Measurements from ENCODE around the gene CXXC4.
A peak's percentile ranks its signal among the peaks of the same experiment; 100 is the strongest.

CXXC4 gene

DNA sequence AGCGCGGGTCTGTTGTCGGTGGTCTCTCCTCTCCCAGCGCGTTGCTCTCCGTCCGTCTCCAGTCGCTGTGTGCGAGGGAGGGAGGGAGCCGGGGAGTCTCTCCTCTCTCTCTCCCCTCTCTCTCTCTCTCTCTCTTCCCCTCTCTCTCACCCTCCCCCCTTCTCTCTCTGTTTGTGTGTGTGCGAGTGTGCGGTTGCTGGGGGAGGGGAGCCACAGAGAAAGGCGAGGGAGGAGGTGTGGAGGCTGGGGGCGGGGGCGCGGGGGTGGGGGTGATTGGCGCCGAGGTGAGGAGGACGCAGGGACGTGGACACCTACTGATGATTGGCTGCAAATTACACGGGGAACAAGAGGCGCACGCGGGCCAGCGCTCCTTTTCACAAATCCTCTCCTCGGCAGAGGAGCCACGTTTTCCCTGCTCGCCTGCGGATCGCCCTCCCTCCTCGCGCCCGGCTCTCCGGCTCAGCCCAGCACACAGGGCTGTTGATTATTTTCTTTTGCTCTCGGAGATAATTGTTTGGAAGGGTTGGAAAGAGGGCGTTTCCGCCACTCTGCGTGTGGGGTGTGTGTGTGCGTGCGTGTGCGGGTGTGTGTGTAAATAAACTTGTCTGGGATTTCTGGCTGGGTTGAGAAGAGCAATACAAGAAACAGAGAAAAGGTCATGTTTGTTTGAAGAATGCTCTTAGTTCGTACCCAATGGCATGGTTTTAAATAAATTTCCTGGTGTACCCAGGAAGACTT is at the start of gene CXXC4:
Gene CXXC4, minus strand, starts transcription at position 73 of the 738 bp plus-strand sequence. CDS start 3,092 bp downstream, outside the sequence.
- peak; percentile 65 for DNase-seq (ENCODE audit: low spot score)

DNA sequence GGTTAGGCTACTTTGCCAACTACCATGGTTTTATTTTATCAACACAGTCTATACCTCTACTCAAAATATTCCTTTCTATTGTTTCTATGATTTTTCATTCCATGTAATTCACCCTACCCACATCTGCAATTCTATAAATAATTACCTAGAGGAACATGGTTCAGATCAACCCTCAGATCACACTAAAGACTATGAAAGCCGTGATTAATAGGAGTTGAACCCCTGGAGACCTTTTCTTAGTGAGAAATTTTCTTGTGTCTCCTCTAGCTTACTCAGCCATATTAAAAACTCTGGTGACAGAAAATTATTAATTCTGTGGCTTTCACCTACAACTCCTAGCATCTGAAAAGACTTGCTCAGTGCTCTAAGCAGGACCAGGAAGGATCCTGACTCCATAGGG is 38.5 kb upstream of the CXXC4 start:
- DNase-seq (ENCODE audit: low spot score) = no peak

DNA sequence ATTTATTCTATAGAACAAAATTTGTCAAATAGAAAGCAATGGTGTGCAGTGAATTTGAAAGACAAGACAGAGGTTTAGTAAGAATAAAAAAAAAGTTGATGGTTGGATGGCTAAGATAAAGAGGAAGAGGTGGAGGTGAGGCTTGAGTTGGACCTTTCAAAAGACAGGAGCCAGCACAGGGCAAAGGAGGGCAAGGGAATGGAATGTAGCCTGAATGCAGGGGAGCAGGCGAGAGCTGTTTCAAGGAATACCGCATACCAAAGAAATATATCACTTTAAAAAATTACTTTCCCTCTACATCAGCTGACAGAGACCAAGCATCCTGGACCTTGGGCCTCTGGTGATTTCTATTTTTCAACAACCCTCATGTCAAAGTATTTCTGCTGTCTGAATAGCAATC is 38.0 kb upstream of the CXXC4 start:
- DNase-seq (ENCODE audit: low spot score) = no peak

DNA sequence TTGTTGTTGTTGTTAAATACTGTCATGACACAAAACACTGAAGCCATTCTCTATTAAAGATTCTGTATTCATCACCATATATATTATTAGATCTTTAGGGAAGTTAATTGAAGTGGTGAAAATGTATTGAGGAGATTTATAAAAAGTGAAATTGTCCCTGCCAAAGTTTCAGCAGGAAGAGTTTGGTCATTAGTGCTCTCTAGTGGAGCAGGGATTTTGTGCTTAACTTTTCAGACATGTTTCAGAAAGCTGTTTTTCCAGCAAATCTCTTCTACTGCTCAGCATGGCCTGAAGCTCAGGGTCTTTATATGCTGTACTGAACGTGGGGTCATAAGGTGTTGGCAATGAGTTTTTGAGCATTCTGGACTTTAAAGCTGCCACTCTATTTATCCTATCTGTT is 36.7 kb upstream of the CXXC4 start:
- DNase-seq (ENCODE audit: low spot score) = no peak

DNA sequence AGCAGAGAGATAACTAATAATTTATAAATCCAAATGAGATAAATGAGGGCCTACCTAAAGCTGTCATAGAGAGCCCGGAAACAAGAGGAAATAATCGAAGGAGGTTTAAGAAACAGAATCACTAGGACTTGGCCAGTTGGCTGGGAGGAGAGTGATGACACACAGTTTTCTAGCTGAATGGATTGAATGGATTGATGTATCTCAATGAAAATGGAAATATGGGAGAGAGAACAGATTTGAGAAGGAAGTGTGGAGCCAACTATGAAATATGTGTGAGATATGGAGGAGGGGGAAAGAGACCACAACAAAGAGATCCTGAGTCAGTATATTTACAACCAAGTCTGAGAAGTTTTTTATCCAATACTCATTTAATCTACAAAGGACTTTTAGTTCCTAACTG is 35.7 kb upstream of the CXXC4 start:
- no peak for DNase-seq (ENCODE audit: low spot score)

DNA sequence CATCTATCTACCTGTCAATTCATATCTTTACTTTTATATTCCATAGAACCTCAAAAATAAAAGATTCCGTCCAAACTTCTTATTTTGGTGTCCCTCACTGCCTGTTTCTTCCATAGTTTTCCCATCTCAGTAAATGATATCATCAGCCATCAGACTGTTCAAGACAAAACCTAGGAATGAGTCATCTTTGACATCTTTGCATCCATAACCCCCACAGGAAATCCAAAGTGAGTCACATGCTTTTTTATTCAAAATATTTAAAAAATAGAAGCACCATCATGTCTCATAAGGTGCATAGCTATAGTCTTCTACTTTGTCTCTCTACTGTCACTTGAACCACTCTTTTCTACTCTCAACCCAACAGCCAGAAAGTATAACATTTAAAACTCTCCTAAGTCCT is 29.9 kb upstream of the CXXC4 start:
- DNase-seq (ENCODE audit: low spot score) = no peak

DNA sequence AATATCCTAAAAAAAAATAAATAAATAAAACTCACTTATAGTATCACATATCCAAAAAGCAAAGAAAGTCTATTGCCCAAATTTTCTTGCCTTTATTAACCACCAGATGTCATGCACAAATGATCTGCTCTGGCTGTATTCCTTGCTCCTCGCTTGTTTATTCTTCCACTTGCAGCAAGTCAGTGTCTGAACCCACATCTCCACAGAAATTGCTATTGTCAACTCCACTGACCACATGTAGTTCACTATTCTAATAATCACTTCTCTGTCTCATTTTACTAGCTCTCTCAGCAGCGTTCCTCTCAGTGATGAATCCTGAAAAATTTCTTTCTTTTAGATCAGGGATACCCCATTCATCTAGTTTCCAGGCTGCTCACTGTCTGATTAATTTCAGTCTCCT is 29.3 kb upstream of the CXXC4 start:
- no peak for DNase-seq (ENCODE audit: low spot score)

DNA sequence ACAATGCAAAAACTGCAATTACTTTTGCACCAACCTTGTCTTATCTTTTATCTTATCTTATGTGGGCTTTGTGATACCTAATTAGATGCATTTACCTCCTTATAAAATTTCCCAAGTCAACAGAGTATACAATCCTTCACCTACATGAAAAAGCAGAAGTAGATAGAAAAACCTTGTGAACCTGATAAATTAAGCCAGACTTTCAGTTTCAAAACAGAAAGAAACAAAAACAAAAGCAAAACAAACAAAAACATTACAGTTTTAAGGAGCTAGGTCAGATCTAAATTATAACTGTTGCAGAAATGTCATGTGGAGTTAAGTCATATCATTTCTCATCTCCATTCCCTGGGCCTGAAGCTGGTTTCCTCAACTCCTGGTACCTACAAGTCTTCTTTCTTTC is 24.9 kb upstream of the CXXC4 start:
- DNase-seq (ENCODE audit: low spot score) = no peak

DNA sequence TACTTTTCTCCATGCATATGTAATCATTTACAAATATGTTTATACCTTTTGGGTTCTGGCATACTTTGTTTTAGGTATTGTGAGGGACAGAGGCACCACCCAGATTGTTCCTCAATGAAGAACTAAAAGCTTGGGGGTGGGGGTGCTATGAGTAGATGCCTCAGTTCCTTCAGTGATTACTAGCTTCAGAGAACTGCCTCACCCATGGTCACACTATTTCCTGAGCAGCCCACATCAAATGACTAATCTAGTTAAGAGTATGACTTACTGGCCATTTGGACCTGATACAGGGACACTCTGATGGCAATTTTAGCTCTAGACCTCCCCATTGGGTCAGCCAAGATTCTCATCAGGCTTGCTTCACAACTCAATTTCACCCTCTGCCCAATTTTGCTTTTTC is 22.2 kb upstream of the CXXC4 start:
- DNase-seq (ENCODE audit: low spot score) = no peak

DNA sequence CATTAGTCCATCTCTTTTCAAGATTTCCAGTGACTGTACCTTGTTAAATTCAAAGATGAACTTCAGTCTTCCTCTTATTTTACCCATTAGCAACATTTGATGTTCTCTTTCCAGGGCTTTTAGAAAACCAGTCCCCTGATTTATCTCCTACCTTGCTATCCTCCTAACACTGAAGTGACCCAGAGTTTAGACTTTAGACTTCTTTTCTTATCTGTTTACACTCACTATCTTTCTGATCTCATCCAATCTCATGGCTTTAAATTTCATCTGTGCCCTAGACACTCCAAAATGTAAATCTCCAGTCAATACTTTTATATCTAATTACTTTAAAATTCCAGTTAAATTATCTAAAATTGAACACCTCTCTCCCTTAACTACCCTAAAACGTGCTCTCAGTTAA is 13.5 kb upstream of the CXXC4 start:
- no peak for DNase-seq (ENCODE audit: low spot score)

DNA sequence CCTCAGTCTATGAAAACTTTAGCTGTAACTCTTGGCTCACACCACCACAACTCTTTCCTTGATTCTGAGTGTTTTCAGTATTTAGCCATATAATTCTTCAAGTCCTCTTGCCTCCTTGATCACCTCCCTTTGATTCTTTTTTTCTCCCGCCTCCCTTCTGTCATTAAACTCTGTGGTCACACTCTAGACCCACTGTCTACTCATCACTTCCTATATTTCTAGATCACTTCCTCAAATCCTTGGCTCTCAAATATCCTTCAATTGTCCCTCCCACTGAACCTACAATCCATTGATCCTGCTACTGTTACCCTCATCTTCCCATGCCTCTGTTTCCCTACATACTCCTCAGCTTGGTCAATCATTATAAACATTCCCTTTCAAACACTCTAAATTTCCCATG is 12.4 kb upstream of the CXXC4 start:
- DNase-seq (ENCODE audit: low spot score) = no peak

DNA sequence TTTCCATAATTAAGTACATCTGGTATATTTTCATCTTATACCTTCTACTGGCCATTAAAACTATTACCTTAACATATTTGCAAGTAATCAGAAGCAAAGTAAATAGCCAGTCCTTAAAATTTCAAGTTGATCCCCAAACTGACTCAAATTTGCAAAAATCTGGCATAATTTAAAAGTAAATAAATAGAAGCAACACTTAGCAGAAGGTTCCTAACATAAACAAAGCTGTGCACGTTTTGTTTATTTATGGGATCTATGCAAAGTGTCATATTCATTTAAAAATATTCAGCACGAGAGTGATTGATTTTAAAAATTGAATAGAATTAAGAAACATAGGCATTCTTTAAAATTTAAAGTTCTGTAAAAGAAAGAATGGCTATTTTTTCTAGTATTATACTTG is 9.8 kb upstream of the CXXC4 start:
- DNase-seq (ENCODE audit: low spot score) = no peak

DNA sequence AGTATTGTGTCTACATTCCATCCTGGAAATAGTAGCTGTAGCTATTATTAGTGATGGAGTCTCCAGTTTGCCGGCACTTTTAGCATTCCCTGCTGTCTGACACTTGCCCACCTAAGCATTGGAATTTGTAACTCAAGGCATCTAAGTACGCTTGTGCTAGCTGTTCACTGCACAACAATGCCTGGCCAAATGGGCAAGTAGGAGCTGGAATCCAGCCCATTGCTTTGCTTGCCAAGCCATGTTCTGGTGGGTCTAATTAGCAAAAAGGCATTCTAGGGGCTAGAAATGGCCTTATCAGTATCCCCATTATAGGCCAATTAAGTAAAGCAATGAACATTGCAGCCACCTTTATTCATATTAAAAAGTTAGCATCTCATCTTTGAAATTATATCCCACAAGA is 7.8 kb upstream of the CXXC4 start:
- no peak for DNase-seq (ENCODE audit: low spot score)

DNA sequence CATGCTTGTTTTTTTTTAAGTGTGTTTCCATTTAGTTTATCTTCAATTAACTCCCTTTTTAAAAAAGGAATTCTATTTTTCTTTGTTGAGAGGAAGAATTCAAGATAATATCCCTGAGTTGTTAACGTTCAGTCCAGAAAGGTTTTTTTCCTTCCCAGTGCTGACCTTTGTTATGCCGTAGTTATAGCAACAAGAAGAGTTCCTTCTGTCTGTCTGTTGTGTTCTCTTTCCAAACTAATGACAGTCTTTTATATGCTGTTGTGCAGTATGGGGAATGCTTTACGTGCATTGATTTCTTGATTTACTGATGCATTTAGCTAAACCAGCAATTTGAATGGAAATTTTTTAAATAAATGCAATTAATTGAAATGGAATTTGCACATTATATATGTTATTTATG is 6.6 kb upstream of the CXXC4 start:
- DNase-seq (ENCODE audit: low spot score) = no peak

DNA sequence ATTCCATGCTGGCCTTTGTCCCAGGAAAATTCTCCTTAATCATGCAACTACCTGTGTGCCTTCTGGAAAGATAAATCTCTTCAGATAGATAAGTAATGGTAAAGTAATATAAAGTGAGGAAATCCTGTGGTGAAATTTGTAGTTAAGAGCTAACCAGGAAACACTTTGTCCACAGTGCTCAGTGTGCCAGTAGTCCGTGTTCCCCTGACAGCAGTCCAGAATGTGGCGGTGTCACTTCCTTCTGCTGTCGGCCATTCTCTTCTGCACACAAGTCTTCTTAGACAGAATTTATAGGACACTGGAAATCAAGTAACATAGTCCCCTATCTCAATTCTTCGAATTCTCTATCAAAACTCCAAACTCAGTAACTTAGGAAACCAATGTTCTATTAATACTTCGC is 5.7 kb upstream of the CXXC4 start:
- DNase-seq (ENCODE audit: low spot score) = no peak

DNA sequence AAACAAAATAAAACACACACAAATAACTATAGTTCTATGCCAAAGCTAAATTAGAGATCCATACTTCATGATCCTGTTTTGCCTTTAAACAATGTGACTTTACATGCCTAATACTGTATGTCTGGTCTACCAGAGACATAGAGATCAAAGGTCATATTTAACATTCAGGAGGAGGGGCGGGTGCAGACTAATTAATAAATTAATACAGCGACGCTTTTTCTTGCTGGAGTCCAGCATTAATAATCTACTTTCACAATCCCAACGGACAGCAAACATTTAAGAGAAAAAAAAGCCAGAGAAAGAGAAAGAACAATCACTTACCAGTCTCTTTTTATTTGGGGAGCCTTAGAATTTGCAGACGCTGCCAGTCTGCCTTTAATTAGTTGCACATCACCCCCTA is 509 bp downstream of the CXXC4 start:
- no peak for DNase-seq (ENCODE audit: low spot score)

DNA sequence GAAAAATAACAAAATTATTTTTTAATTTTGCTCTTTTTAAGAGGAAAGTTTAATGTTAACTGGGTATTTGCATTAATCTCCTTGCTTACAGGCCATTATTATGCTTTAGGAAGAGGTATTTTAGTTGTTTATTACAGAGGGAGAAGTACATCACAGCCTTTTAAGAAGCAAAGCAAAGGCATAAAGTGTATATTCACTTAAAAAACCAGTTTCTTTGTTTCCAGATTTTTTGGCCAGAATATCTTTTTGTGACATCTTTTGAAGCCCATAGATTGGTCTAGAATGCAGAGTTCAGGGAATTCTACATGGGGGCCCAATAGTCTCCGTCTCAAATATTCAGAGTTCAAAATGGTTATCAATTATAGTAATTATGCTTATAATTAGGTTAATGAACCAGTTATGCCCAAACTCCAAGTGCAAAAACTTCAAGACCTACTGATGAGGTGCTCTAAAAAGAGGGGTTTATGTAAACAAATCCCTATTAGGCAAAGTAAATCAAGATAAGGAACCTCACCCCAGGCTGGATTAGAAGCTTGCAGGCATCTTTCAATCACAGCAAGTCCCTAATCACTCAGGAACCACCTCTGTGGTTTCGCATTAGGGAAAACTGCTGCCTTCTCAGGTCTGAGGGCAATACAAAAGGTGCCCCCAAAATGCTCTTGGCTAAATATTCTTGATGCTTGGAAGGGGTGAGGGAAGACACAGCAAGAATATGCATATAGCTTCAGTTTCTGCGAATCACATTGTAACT is 1.4 kb downstream of the CXXC4 start:
- no peak for DNase-seq (ENCODE audit: low spot score)

DNA sequence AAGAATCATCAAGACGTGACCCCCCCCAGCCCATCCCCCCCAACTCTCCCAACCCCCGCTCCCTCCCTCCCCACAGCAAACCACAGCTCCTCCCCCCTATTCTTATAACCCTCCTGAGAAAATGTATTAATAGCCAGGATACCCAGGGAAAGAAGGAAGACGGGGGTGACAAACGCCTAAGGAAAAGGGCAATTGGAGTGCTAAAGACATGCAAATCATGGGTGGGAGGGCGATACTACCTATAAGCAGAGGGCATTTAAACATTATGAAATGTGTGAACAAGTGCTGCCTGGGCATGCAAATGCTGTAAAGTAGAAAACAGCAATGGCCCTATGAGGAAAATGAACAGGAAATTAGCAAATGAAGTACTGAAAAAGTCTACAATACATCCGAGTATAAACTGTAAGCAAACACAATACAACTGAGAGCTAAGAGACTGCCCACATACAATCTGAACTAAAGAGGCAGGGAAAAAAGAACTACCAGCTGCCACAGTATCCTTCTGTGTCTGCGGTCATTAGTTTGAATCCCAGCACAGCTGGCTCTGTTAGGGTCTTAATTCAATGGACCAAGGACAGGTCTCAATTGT is 2.4 kb downstream of the CXXC4 start:
- DNase-seq (ENCODE audit: low spot score) = no peak

DNA sequence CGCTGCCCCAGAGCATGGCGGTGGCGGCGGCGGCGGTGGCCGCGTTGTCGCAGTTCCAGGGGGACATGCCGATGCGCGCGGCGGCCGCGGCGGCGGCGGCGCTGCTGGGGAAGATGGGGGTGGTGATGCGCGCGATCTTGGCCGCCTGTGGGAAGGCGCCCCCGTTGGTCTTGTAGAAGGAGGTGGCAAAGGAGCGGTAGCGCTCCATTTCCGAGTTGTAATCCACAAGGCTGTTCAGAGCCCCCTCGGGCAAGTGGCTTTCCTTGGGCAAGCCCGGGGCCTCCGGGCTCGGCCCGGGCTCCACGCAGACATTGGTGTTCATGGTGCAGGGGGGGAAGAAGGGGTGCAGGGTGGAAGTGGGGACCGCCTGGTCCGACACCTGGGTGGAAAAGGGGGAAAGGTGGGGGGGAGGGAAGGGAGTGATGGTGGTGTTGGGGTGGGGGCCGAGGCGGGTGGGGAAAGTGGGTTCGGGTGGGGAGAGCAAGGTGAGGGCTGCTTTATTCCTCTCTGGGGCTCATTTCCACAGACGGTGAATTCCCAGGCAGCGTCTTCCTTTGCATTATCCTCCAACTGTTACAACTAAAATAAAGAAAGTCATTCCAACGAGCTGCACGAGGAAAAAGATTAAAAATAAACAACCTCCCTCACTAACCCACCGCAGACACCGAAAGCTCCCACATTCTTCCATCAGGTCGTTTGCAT is 3.1 kb downstream of the CXXC4 start:
- DNase-seq (ENCODE audit: low spot score) = peak; percentile 30

DNA sequence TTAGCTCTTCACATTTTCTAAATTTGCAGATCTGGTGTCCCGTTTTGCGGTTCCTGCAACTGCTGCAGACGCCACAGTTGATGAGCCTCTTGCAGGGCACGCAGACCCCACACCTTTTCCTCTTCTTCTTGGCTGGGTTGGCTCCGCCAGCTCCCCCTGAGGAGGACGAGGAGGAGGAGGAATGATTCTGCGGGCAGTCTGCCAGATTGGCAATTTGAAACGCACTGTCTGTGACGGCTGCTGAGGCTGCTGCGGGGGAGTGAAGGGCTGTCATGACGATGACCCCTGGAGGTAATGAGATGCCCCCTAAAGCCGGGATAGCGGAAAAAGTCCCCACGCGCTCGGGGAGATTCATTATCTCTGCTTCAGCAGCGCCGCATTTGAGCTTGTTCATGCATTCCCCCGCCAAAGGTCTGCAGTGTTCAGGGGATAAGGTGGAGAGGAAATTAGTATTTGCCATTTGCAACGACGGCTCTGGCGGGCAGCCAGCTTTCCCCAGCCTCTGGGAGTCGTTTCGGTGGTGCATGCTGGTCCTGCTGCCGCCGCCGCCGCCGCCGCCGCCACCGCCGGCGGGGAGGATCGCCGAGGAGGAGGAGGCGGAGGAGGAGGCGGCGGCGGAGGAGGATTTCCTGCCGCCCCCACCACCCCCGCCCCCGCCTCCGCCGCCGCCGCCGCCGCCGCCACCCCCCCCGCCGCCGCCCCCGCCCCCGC is 3.8 kb downstream of the CXXC4 start:
- peak; percentile 53 for DNase-seq (ENCODE audit: low spot score)

DNA sequence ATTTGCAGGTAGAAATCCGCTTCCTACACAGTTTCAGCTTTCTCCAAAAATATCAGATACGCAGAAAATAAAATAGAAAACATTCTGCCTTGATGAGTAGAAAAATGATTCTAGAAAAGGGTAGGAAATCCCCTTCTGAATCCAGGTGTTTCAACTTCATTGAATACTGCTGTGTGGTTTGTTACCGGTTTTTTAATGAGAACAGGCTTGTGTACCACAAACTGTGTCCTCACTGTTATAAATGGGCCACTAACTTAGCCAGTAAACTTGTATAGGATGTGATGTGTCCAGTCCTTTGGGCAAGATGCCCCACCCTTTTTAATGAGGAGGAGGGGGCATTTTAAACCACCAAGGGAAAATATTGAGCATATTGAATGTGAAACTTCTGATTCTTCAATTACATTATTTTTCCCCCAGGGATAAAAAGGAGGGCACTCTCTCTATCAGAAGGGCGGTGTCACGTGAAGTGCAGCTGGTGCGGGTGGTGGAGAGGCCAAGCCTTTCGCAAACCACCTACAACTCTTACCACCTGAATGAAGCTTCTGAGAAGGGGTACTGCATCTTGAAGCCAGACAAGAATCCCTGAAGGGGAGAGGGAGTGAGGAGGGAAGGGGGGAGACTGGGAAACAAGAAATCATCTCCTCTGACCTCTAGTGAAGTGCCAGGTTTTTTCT is 4.5 kb downstream of the CXXC4 start:
- DNase-seq (ENCODE audit: low spot score) = no peak

DNA sequence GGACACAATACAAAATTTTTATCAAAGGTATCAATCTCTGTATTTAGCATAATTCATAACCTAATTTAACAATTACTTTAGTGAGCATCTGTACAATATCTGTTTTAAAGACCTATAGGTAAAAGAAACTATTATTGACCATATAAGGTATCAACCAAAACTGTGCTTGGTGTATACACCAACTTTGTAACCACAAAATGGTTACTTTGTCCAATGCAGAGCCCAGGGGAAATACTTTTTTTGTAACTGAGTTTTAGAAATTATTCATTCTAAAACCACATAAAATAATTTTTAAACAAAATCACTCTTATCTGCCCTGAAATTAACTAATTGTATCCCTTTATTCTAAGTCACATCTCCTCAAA is 5.0 kb downstream of the CXXC4 start:
- DNase-seq (ENCODE audit: low spot score) = no peak

Data from AG20443 (cell line).